ENCODE measurements around the gene TRIM14.
"Not testable (repeated sequence)": the region's sequence is repeated elsewhere in the genome, so short reads cannot be mapped to it uniquely, and the experiment has no call there.

- TF ChIP-seq CTCF (IDR thresholded peaks at IDR 0.05); ZNF512 (CRISPR knock-in tag; IDR thresholded peaks at IDR 0.05; ENCODE audit: borderline replicate concordance); SOX15 (CRISPR knock-in tag; IDR thresholded peaks at IDR 0.05); ATF2 (CRISPR knock-in tag; IDR thresholded peaks at IDR 0.05; ENCODE audit: borderline replicate concordance, low read depth); NFYB (CRISPR knock-in tag; conservative IDR thresholded peaks at IDR 0.05; ENCODE audit: low read depth); HMGXB4 (CRISPR knock-in tag; IDR thresholded peaks at IDR 0.05); GABPB1 (CRISPR knock-in tag; IDR thresholded peaks at IDR 0.05); MXD4 (CRISPR knock-in tag; IDR thresholded peaks at IDR 0.05; ENCODE audit: borderline replicate concordance); ZBTB21 (CRISPR knock-in tag; IDR thresholded peaks at IDR 0.05; ENCODE audit: borderline replicate concordance); ZNF416 (CRISPR knock-in tag; IDR thresholded peaks at IDR 0.05); TEAD4 (CRISPR knock-in tag; IDR thresholded peaks at IDR 0.05); USF1 (CRISPR knock-in tag; IDR thresholded peaks at IDR 0.05): not testable (repeated sequence)
These were observed 5.1 kb upstream of the TRIM14 start for GRCh38 chr9:98124091-98124490.

Data from WTC11 (cell line).